ENCODE data around the gene RPS26. TPM values are rescaled to one million over a fixed set of nuclear protein-coding genes. Genes with fewer than 3 reads are reported as not detected.

Gene RPS26
- 32.8 and 201 TPM in 2 replicates for total RNA-seq

DNA sequence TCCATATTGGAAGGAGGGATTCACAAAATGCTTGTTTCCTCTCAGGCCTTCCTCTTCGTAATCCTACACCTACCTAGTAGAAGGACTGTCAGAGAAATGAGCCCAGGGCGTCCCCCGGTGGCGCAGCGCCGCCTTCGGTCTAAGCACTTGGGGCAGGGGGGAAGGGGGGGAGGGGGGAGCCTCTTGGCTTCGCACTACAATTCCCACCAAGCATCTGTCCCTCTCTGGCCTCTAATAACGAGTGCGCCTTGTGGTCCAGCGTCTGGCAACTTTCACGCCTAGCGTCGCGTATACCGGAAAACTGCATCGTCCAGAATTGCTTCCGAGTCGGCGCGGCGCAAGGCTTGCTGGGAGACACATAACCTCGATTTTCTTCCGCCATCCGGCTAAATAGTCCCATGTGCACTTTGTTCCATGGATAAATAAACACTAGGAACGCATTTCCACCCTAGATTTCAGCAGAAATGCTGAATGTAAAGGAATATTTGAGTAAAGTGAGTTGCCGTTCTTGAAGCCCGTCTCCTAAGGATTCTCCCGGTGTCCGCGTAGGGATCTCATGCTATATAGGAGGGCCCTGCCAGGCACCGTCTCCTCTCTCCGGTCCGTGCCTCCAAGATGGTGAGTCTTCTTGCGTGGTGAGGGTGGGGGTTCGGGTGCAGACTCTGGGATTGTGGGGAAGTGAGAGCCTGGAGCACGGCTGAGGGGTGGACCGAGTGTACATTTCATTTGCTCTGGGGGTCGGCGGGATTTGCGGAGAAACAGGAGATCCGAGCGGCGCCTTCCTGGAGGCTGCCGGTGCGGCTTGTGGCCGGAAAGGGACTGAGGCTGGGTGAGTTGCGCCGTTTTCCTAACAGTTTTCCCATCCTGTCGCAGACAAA is at the start of gene RPS26:
TSS of gene RPS26 (plus strand) at position 367 of the 878 bp plus-strand sequence. CDS start at position 616, 249 bp downstream.
- Histone ChIP-seq H3K27me3 (ENCODE audit: control insufficient read depth, insufficient read depth, low read length) (no peaks in the 10 kb centered on the region), H3K36me3 (ENCODE audit: control insufficient read depth, insufficient read depth, low read length) (peaks cover 4% of the 10 kb centered on the region), H3K4me3 (ENCODE audit: low read depth, low read length) (peak within 1 kb of the TSS; percentile 97)
- TF ChIP-seq, protein P1, sequence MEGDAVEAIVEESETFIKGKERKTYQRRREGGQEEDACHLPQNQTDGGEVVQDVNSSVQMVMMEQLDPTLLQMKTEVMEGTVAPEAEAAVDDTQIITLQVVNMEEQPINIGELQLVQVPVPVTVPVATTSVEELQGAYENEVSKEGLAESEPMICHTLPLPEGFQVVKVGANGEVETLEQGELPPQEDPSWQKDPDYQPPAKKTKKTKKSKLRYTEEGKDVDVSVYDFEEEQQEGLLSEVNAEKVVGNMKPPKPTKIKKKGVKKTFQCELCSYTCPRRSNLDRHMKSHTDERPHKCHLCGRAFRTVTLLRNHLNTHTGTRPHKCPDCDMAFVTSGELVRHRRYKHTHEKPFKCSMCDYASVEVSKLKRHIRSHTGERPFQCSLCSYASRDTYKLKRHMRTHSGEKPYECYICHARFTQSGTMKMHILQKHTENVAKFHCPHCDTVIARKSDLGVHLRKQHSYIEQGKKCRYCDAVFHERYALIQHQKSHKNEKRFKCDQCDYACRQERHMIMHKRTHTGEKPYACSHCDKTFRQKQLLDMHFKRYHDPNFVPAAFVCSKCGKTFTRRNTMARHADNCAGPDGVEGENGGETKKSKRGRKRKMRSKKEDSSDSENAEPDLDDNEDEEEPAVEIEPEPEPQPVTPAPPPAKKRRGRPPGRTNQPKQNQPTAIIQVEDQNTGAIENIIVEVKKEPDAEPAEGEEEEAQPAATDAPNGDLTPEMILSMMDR (IDR thresholded peaks at IDR 0.05; ENCODE audit: insufficient read depth, low read length, severe bottlenecking): peak; percentile 36
- DNase-seq (ENCODE audit: low read depth) (peak; percentile 95), FAIRE-seq (no peak)

DNA sequence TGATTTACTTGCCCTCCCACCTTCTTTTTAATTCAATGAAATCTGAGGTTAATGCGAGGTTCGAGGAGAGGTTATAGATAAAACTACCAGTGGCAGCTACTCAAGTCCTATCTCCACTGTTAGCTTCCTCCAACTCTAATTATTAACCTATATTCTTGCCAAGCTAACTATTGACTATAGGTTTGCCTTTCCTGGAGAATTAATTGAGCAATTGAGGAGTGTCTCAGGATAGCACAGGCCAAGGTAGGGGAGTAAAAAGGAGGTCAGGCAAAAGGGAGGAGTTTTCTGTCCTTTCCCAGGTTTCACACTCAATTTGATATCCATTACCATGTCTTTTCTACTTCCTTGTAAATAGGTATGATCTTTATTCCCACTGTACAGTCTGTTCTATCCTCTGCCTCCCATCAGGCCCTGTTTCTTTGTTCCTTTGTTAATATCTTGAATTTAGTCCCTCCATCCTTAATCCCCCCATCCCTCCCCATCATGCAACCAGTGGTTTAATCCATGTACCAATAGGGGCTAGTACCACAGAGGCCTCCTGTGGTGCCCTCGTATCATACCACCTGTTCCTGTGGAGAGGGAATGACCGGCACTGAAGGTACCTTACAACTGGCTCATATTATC is 48.4 kb upstream of the RPS26 start:
- Histone ChIP-seq H3K36me3 (ENCODE audit: control insufficient read depth, insufficient read depth, low read length) (peaks cover 22% of the 10 kb centered on the region), H3K27me3 (ENCODE audit: control insufficient read depth, insufficient read depth, low read length) (no peaks in the 10 kb centered on the region), H3K4me3 (ENCODE audit: low read depth, low read length) (no peak overlapping the region)
- FAIRE-seq (no peak), DNase-seq (ENCODE audit: low read depth) (no peak)
- TF ChIP-seq, protein P1 (IDR thresholded peaks at IDR 0.05; ENCODE audit: insufficient read depth, low read length, severe bottlenecking): no peak

DNA sequence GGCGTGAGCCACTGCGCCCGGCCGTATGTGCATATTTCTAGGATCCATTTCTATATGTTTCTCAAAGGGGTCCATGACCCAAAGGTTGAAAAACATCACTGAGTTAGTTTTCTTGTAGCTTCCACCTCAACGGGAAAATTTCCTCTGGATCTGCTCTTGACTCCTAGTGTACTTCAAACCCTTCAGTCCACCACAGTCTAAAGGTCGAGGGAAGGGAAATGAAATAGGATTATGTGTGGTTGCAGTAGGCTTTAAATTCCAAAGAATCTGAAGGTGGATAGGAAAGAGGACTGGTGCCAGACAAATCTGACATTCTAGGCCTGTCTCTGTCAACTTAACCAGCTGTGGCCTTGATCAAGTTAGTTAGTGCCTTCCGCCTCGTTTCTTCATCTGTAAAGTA is 46.4 kb upstream of the RPS26 start:
- no peak for FAIRE-seq
- TF ChIP-seq, protein P1 (IDR thresholded peaks at IDR 0.05; ENCODE audit: insufficient read depth, low read length, severe bottlenecking): no peak
- Histone ChIP-seq H3K4me3 (ENCODE audit: low read depth, low read length) (no peak overlapping the region), H3K27me3 (ENCODE audit: control insufficient read depth, insufficient read depth, low read length) (no peaks in the 10 kb centered on the region), H3K36me3 (ENCODE audit: control insufficient read depth, insufficient read depth, low read length) (peaks cover 18% of the 10 kb centered on the region)
- no peak for DNase-seq (ENCODE audit: low read depth)

DNA sequence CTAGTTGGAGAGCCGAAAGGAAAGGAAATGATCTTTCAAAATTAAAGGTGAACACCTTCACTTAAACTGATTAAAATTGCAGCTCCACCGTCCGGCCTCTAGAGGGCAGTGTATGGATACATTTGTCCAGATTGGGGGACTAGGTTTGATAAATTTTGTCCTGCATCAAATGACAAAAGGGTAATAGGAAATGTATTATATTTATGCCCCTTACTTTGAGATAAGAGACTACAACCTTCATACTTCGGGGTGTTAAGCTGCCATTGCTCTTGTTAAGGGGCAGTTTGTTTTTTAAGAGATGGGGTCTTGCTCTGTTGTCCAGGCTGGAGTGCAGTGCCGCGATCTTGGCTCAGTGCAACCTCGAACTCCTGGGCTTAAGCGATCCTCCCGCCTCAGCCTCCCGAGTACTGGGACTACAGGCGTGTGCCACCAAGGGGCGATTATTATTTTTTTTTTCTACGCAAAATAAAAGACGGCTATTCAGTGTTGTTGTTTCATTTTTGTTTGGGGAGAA is 45.5 kb upstream of the RPS26 start:
- FAIRE-seq (no peak), DNase-seq (ENCODE audit: low read depth) (peak; percentile 62)
- no peaks in the 10 kb centered on the region for H3K27me3 ChIP-seq (ENCODE audit: control insufficient read depth, insufficient read depth, low read length)
- peak overlapping the region; percentile 50 for H3K4me3 ChIP-seq (ENCODE audit: low read depth, low read length)
- peaks cover 12% of the 10 kb centered on the region for H3K36me3 ChIP-seq (ENCODE audit: control insufficient read depth, insufficient read depth, low read length)
- TF ChIP-seq, protein P1 (IDR thresholded peaks at IDR 0.05; ENCODE audit: insufficient read depth, low read length, severe bottlenecking): peak; percentile 62

DNA sequence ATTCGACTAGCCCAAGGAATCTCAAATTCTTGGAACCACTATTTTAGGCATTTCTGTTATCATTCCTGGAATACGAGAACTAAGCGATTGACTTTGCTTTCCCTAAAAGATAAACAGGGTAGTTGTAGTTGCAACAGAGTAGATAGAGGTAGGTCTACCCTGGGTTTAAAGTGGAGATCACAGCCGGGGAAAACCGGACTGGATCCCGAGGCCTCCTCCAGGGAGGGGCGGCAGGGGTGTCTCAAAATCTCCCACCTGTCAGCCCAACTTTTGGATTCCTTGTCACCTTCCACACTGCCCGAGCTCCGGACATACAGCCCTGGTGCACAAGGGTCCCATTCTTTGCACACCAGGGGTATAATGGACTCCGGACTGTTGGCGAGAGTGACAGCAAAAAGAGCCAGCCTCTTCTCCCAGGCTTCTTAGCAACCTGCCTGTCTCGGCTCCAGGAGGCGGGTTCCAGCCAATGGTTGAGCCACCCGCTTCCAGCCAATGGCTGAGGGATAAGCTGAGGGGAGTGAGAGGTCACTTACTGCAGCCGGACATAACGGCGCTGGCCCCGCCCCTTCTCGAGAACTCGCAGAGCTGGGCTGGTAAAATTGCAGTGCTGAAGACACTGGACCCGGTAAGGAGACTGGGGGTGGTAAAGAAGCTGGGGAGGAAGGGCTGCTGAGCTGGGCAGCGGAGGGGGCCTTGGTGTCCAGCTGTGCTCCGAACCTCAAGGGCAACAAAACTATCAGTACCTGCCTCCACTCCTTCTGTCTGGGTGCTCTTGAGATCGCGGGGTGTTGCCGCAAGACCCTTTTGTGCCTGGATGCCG is 44.8 kb upstream of the RPS26 start, which contains the start of gene SUOX:
TSS of gene SUOX (plus strand) at position 562 of the 820 bp plus-strand sequence. CDS start 4,946 bp downstream, outside the sequence.
- FAIRE-seq: peak; percentile 13
- peak within 1 kb of the TSS; percentile 50 for H3K4me3 ChIP-seq (ENCODE audit: low read depth, low read length)
- peak; percentile 92 for DNase-seq (ENCODE audit: low read depth)
- TF ChIP-seq, protein P1 (IDR thresholded peaks at IDR 0.05; ENCODE audit: insufficient read depth, low read length, severe bottlenecking): no peak
- peaks cover 12% of the 10 kb centered on the region for H3K36me3 ChIP-seq (ENCODE audit: control insufficient read depth, insufficient read depth, low read length)
- no peaks in the 10 kb centered on the region for H3K27me3 ChIP-seq (ENCODE audit: control insufficient read depth, insufficient read depth, low read length)
